Mammary epithelial cell (primary cell): ENCODE results near the gene TFAP2D.

Source experiments
- CTCF ChIP-seq, 2 donors: IDR thresholded peaks in 1 of 2; conservative IDR thresholded peaks in 1 of 2; 2 replicates each; pipeline ENCODE4 v1.5.1; 2011 to 2012; ENCODE audit warnings: inconsistent platforms in 2 of 2, low read length in 2 of 2, mild to moderate bottlenecking in 2 of 2, control low read depth in 1 of 2, low read depth in 1 of 2; ENCODE audit not compliant: insufficient read depth in 1 of 2; ENCODE audit errors: extremely low read depth in 1 of 2
- EZH2 ChIP-seq: IDR thresholded peaks from 2 replicates; pipeline ENCODE4 v1.6.1; 2012; ENCODE audit warnings: low read length, inconsistent platforms, borderline replicate concordance

- TF ChIP-seq EZH2 (no peak), CTCF (conservative IDR thresholded peaks at IDR 0.05 in 1 of 2, IDR thresholded peaks at IDR 0.05 in 1 of 2; ENCODE audit: extremely low read depth in 1 of 2, insufficient read depth in 1 of 2, low read depth in 1 of 2, low read length in 2 of 2) (no peak)
Observed at GRCh38 chr6:50721978-50722377, 8.7 kb downstream of the TFAP2D start.
